GM21786 (cell line): ENCODE results near the gene TMEM250.

ENCODE experiments used
- ATAC-seq: cut with Tn5 transposase; IDR thresholded peaks from one replicate; pipeline ENCODE4 v1.9.1; 2021; ENCODE audit not compliant: unreplicated experiment

TMEM250 gene

DNA sequence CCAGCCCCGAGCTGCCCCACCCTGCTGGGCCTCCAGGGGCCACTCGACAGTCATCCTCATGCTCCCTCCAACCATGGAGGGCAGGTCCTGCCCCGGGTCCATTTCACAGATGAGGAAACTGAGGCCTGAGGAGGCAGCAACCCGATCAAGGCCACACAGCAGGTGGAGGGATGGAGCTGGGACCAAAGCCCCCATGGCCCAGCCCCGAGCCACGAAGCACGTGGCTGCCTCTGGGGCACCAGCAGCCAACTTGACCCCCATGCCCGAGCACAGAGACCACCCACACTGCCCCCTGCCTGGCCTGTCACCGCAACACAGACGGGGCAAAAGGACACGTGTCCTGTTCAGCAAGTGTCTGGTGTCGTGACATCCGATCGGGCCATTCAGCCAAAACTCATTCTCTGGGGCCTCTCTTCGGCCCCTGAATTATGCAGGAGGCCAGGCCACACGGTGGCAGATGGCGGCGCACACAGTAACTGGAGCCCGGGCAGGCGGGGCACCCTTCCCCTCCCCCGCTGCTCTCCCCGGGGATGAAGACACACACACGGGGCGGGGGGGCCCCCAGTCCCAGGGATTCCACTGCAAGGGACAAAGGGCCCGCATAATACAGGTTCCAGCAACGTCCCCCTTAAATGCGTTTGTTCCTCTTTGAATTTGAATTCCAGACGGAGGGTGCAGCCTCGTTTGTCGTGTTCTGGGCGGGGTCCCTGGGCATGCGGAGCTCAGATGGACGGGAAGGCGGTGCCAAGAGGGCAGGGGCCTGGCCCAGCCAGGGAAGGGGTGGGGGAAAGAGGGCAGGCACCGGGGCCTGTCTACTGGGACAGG is 29.4 kb upstream of the TMEM250 start:
- no peak for ATAC-seq

GRCh38 chr9:136147038-136147889 is 28.6 kb upstream of the TMEM250 start:
- ATAC-seq: no peak

DNA sequence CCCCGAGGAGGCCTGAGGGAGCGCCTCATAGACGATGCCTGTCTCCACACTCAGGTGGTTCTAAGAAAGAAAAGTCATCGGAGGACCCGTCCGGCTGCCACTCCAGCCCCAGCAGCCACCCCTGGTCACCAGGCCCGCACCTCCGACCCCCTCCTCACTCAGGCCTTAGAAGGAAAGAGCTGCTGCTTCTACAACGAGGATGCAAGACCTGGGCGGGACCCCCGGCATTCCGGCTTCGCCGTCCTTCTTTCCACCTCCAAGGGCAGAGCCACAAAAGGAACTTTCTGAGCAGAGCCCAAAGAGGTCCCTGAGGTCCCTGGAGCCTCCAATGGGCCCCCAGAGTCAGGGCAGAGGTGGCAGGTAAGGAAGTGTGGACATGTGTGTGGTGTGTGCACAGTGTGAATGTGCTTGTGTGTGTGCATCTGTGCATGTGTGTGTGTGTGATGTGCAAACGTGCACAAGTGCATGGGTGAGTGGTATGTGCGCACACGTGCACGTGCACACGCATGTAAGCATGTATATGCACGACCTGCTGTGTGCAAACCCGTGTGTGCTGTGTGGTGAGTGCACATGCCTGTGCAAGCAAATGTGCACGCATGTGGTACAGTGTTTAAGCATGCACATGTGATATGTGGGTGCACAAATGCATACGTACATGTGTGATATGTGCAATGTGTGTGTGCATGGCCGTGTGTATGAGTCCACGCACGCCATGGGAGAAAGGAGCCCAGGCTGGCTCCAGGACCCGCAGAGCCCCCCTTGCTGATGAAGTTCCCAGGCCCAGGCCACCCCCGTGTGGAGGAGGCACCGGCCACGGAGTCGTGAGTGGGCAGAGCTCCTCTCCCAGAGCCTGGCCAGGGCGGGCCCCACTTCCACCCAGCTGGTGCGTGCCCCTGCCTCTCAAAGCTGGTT is 27.7 kb upstream of the TMEM250 start:
- ATAC-seq: no peak

- no peak for ATAC-seq
Measured at GRCh38 chr9:136145580-136145979, 26.9 kb upstream of the TMEM250 start.

- ATAC-seq: no peak
Measured at GRCh38 chr9:136144450-136144849, 25.8 kb upstream of the TMEM250 start.

DNA sequence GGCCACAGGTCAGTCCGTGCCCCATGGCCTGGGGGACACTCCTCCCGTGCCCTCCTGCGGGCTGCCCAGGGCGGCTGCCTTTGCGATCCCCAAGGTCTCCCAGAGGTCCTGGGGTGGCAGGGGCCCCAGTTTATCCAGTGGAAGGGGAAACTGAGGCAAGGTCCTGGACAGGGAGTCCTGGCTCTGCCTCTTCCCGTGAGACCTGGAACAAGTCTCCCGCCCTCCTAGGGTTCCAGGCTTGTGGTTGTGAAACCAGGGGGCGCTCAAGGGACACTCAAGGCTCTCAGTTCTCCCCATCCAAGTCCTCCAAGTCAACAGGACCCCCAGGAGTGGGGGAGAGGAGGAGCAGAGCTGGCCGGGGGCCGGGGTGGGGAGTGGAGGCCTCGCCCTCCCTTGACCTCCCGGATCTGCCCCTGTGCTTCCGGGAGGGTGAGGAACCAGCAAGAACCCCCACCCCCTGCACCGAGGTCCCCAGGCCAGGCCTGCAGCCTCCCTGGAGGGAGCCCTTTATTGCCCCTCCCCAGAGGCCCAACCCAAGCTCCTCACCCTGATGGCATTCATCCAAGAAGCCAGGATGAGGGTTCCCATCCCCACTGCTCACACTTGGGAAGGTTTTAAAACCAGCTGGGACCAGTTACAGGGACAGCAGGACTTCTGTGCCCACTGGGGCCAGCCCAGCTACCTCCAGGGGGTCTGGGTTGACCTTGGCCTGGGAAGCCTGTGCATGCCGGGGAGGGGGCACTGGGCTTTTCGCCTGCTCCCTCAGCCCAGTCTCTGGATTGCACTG is 24.7 kb upstream of the TMEM250 start:
- no peak for ATAC-seq

GRCh38 chr9:136142859-136143214 is 24.2 kb upstream of the TMEM250 start:
- no peak for ATAC-seq

- ATAC-seq: no peak
Measured at GRCh38 chr9:136142414-136142796, 23.7 kb upstream of the TMEM250 start.

GRCh38 chr9:136141682-136142413 is 23.2 kb upstream of the TMEM250 start:
- no peak for ATAC-seq

DNA sequence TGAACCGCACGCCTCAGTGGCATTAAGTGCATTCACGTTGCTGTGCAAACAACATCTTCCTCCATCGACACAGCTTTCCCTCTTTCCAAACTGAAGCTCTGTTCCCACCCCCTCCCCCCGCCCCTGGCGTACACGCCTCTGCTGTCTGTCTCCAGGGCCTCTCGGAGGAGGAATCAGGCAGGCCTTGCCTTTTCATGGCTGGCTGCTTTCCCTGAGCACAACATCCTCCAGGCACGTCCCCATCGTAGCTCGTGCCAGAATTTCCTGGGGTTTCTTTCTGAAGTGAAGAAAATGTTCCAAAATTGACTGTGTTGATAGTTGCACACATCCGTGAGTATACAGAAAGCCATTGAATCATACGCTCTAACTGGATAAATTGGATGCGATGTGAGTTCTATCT is 22.3 kb upstream of the TMEM250 start:
- ATAC-seq: no peak

GRCh38 chr9:136140046-136140445 is 21.4 kb upstream of the TMEM250 start:
- no peak for ATAC-seq

- ATAC-seq: no peak
Measured at GRCh38 chr9:136138566-136138965, 19.9 kb upstream of the TMEM250 start.

- no peak for ATAC-seq
Measured at GRCh38 chr9:136137321-136138265, 18.9 kb upstream of the TMEM250 start.

DNA sequence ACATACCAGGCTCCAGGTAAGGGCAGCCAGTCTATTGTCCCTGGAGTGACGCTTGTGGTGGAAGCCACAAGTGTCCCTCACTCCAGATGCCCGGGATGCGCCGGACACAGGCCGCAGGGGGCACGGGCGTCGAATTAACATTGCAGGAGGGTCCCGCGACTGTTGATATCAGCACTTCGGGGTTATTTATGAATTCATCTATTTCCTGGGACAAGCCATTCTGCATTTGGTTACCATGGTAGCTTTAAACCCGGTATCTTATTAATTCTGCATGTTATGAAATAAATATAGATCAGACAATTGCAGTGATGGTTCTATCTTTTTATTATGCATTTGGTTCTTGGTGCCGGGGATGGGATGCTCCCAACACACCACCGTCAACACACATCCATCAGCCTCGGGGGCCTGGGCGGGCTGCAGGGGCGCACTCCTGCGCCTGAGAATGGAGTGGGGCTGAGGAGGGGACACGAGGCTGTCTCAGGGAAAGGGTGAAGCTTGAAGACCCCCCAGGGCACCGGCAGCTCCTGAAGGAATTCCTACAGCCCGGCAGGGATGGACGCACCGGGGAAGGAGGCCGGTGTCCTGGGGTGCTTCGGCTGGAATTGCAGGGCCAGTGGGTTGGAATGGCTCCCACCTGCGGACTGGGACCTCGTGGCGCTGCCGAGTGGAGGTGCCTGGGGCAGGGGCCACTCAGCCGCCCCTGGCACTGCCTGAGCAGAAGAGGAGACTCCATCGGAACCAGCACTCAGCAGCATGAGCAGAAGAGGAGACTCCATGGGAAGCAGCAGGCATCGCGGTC is 17.7 kb upstream of the TMEM250 start:
- no peak for ATAC-seq

GRCh38 chr9:136135326-136136126 is 16.9 kb upstream of the TMEM250 start:
- no peak for ATAC-seq

DNA sequence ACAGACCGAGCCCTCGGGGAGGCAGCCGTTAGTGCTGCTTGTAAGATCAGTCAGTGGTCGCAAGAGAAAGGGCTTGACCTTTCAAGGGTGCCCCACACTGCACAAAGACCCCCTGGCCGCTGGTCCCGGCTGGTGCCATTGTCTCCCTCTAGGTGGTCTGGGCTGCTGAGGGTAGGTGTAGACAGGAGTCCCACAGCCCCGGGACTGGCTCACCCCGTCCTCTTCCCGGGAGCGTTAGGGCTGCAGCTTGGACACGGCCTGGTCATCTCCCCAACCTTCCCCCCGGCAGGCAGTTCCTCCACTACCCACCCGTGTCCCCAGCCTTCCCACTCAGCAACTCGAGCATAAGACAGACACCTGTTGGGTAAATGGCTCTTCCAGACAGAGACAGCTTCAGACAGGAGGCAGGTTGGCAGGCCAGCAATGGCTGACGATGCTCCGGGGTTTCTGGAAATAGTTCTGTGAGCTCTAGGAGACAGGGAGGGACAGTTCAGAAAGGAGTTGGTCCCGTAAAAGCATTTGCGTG is 15.3 kb upstream of the TMEM250 start:
- no peak for ATAC-seq
